GM18511 (cell line): ENCODE results near the gene KAT6B.
"Not testable (repeated sequence)": the region's sequence is repeated elsewhere in the genome, so short reads cannot be mapped to it uniquely, and the experiment has no call there.

ENCODE experiments used
- ATAC-seq: cut with Tn5 transposase; IDR thresholded peaks from one replicate; pipeline ENCODE4 v1.9.1; 2021; ENCODE audit warnings: mild to moderate bottlenecking, moderate library complexity; ENCODE audit not compliant: unreplicated experiment

The KAT6B gene

DNA sequence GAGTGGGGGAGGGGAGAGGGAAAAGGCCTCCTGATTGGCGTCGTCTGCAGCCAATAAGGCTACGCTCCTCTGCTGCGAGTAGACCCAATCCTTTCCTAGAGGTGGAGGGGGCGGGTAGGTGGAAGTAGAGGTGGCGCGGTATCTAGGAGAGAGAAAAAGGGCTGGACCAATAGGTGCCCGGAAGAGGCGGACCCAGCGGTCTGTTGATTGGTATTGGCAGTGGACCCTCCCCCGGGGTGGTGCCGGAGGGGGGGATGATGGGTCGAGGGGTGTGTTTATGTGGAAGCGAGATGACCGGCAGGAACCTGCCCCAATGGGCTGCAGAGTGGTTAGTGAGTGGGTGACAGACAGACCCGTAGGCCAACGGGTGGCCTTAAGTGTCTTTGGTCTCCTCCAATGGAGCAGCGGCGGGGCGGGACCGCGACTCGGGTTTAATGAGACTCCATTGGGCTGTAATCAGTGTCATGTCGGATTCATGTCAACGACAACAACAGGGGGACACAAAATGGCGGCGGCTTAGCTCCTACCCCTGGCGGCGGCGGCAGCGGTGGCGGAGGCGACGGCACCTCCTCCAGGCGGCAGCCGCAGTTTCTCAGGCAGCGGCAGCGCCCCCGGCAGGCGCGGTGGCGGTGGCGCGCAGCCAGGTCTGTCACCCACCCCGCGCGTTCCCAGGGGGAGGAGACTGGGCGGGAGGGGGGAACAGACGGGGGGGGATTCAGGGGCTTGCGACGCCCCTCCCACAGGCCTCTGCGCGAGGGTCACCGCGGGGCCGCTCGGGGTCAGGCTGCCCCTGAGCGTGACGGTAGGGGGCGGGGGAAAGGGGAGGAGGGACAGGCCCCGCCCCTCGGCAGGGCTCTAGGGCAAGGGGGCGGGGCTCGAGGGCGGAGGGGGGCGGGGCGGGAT is at the start of gene KAT6B:
Gene KAT6B (plus strand): TSS at position 459 of the 903 bp plus-strand sequence. CDS start 16,258 bp downstream, outside the sequence.
- peak; percentile 91 for ATAC-seq

DNA sequence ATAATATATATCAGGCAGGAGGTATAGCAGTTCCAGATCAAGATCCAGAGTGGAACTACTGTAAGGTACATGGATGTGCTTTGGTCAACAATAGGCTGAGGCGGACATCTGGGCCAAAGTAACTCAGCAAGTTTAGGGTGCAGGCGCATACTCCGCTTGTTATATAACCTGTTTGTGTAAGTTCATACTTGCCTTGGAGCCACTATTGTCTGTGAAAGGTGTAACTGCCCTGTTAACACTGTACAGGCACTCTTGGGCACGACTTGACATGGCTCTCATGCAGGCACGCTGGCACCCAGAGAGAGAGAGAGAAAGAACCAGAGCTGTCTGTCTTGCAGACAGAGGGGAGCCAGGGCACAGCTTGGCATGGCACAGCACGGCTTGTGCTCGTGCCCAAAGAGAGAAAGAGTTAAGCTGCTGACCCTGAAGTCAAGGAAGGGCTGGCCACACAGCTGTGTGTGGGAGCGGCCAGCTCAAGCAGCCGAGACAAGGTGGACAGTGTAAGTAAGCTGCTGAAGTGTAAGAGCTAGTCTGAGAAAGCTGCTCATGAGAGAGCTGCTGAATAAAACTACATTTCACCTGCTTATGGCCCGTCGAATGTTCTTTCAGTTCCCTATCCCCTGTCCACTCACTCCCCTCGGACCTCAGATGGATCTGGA is 47.8 kb upstream of the KAT6B start:
- ATAC-seq: no peak

DNA sequence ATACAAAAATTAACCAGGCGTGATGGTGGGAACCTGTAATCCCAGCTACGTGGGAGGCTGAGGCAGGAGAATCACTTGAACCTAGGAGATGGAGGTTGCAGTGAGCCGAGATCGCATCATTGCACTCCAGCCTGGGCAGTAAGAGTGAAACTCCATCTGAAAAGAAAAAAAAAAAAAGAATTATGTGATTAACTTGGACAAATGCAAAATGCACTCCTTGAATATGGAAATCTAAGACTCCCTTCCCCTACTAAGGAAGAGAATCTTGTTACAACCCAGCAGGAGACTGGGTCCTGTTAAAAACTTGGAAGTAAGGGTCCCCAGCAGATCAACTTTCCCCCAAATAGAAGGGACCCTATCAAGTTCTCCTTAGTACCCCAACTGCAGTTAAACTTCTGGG is 44.5 kb upstream of the KAT6B start:
- not testable (repeated sequence) for ATAC-seq

DNA sequence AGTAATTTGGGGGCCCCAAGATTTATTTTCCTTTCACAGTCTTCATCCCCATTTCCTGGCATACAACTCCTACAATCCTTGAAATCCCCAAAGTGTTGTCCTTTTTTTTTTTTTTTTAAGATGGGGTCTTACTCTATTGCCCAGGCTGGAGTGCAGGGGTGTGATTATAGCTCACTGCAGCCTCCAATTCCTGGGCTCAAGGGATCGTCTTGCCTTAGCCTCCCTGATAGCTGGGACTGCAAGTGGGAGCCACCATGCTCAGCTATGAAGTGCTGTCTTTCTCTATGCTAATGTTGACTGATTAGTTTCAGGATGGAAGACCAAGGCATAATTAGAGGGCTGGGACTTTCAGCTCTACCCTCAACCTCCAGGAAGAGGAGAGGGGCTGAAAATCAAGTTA is 41.9 kb upstream of the KAT6B start:
- no peak for ATAC-seq

DNA sequence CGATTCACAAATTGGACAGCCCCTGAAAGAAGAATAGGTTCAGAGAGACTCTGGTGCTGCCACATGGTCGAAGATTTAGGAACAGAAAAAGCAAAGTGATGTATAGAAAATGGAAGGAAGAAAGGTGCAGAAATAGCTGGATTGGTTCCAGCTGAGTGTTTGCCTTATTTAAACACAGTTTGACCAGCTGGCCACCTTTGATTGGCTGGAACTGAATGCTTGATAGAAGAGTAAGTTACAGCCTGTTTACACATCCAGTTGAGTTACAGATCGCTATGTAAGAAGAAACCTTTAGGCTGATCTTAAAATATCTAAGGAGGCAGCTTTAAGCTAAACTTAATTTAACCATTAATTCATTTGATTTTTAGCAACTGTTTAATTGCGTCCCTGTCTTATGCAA is 40.3 kb upstream of the KAT6B start:
- ATAC-seq: no peak

DNA sequence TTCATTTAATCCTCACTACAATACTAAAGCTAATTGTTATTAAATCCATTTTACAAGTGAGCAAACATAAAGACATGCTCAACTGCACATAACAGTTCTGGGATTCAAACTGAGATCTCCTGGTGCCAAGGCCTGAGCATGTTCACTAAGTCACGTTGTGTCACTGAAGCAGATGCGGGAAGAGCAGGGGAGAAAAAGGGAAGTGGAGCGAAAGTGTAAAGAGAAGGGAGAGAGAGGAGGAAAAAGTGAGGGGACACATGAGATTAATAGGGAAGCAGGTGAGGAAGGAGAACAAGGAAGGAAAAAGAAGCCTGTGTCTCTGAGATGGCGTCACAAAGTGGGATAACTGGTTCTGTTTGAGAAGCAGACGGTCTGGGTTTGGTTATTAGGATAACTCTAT is 38.9 kb upstream of the KAT6B start:
- no peak for ATAC-seq

DNA sequence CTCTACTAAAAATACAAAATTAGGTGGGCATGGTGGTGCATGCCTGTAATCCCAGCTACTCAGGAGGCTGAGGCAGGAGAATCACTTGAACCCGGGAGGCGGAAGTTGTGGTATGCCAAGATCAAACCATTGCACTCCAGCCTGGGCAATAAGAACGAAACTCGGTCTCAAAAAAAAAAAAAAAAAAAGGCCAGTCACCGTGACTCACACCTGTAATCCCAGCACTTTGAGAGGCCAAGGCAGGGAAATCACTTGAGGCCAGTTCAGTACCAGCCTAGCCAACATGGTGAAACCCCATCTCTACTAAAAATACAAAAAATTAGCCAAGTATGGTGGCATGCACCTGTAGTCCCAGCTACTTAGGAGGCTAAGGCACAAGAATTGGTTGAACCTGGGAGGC is 34.4 kb upstream of the KAT6B start:
- not testable (repeated sequence) for ATAC-seq

DNA sequence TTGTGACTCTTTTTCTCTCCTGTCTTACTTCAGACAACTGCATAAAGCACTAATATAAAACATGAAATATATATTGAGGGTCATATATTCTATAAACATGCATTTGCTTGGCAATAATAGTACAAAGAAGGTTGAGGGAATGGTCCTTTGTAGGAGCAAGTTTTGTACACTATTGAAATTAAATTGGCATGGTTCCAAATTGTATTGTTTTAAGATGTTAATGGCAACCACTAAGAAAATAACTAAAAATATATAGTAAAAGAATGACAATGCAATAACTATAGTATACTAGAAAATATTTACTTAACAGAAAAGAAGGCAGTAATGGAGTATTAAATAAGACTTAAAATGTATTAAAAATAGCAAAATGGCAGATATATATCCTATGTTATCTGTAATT is 33.7 kb upstream of the KAT6B start:
- ATAC-seq: no peak

DNA sequence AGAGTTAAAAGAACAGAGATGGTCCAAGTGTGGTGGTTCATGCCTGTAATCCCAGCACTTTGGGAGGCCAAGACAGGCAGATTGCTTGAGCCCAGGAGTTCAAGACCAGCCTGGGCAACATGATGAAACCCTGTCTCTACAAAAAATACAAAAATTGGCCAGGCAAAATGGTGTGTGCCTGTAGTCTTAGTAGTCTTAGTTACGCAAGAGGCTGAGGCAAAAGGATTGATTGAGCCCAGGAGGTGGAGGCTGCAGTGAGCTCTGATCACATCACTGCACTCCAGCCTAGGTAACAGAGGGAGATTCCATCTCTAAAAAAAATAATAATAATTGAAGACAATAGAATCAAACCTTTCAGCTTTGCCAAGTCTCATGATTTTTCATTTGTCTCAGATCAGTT is 33.2 kb upstream of the KAT6B start:
- not testable (repeated sequence) for ATAC-seq

DNA sequence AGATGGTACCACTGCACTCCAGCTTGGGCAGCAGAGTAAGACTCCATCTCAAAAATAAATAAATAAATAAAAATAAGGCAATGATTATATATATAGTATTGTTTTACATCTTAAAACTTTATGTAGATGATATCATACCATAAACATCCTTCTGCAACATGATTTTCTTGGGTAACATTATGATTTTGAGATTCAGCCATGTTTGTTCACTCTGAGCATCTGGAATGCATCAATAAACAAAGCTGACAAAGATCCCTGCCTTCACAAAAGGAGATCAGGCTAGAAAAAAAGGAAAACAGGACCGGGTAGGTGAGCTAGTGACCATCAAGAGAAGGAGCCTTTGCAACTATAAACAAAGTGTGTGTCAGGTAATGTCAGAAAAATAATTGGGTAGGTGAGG is 31.9 kb upstream of the KAT6B start:
- no peak for ATAC-seq

DNA sequence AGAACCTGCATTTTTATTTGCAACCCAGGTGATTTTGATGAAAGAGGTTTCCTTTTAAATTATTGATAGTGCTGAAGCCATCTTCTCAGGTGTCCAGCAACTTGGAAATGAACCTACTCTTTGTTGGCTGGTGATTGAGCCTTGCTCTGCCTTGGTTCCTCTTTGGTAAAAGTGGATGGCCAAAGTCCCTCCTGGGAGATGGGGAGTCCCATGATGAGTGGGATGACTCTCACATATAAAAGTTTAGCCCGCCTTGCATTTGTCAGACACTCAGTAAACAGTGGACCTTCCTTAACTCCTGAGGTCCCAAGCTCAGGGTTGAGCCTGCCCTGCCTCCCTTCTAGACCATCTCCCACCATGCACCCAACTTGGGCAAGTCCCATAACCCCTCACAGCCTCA is 28.9 kb upstream of the KAT6B start:
- ATAC-seq: no peak

DNA sequence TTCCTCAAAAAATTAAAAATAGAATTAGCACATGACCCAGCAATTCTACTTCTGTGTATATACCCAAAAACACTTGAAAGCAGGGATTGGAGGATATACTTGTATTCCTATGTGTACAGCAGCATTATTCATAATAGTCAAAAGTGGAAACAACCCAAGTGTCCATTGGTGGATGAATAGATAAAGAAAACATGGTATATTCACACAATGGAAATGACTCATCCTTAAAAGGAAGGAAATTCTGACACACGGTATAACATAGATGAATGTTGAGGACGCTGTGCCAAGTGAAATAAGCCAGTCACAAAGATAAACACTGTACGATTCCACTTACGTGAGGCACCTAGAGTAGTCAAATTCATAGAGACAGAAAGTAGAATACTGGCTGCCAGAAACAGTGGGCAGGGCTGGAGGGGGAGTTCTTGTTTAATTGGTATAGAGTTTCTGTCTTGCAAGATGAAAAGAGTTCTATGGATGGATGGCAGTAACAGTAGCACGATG is 26.6 kb upstream of the KAT6B start:
- no peak for ATAC-seq

DNA sequence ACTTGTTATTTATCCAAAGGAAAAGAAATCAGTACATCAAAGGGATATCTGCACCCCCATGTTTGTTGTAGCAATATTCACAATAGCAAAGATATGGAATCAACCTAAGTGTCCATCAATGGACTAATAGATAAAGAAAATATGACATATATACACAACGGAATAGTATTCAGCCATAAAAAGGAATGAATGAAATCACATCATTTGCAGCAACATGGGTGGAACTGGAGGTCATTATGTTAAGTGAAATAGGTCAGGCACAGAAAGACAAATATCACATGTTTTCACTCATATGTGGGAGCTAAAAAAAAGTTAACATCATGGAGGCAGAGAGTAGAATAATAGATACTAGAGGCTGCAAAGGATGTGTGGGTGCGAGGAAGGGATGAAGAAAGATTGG is 25.0 kb upstream of the KAT6B start:
- no peak for ATAC-seq

DNA sequence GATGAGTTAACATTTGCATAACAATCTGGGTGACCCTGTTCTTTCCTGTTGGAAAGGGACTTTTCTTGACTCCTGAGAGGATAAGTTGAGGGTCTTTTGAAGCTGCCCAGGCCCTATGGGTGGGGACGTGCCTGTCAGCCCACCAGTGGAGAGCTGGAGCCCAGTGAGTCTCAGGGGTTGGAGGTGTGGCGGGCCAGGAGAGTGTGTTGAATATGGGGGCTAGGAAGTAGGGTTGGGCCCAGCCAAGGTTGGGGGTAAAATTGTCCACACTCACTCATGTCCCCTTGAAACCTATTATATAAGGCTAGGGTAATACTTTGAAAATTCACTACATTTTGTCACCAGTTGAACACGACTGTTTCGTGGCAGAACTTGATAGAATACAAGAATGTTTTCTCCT is 17.9 kb upstream of the KAT6B start:
- no peak for ATAC-seq

DNA sequence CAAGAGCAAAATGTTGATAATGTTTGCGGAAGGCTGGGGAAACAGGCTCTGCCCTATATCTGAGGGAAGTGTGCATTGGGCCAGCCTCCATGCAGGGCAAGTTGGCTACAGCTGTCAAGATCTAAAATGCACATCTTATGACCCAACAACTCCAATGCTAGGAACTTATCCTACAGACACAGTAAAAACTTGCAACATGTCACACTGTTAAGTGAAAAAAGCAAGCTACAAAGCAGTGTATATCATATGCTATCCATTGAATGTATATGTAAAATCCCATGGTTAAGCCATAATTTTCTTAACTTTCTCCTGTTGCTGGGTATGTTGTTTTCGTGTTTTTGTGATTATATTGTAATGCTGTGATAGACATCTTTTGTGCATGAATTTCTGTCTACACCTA is 16.3 kb upstream of the KAT6B start:
- no peak for ATAC-seq

DNA sequence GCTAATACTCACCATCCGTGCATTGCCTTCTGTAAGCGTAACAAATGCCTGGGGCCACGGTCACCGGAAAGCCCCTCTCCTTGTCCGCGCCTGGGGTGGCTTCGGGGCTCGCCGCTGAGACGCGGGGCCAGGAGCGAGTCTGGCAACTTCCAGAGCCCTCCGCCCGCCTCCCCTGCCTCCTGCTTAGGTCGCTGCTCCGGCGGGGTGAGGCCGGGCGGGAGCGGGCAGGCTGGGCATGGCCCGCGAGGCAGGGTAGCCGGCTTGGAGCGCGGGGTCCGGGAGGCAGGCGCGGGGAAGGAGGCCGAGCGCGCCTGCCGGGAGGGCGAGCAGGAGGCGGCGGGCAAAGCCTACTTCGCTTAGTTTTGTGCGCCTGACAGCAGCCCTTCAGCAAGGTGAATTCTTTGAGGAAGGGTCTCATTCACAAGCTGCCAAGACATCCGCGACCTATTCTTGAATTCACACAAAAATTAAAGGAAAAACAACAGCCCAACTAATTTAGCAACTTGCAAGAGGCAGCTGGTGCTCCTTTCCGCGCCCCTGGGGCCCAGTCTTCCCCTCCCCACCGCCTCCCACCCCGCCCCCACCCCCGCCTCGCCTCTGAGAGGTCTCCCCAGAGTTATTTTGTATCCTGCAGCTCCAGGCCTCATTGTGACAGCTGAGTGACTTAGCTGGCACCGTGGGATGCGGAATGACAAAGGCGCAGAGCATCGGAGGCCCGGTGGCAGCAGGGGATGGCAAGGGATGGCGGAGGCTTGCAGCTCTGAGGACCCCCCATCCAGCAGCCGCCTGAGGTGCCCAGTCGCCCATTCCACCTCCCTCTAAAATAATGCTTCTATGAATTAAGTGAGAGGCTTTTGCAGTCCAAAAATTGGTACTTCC is 12.8 kb upstream of the KAT6B start:
- no peak for ATAC-seq

DNA sequence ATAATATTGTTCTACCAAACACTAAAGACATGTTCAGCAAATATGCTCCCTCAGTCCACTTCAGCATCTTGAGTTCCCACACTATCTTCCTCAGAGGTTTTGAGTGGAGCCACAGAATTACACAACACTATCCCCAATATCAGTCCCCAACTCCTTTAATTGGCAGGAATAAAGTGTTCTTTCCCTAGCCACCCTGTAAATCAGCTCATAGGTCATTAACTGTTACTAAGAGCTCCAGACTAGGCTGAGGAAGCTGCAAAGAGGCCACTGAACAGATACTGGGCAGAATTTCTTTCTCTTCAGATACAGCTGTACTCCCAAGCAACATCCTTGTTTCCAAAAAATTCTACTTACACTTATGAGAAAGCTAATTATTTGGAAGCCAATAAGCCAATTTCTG is 11.6 kb upstream of the KAT6B start:
- no peak for ATAC-seq

DNA sequence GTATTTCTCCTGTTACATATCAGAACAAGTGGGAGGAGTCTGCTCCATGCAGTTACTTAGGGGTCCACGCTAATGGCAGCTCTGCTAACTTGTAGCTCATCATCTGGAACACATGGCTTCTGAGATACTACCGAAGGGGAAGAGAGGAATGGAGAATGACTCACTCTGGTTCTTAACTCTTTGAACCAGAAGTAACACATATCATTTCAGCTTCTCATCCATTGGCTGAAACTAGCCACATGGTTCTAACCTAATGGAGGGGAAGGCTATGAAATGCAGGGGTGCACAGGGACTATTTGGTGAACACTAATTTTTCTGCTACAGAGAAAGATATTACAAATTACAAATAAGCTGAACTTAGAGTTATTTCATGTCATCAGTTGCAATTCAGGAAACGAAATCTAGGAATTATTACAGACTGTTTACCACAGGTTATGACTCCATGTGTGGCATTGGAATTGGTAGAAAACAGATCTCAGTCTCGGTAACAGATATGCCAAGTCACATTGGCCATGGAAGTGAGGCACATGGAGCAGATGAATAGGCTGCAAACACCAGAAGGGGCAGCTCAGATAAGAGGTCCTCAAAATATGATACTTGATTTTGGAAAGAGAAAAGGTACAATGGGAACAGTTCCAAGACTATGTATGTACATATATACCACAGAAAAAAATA is 9.4 kb upstream of the KAT6B start:
- no peak for ATAC-seq

DNA sequence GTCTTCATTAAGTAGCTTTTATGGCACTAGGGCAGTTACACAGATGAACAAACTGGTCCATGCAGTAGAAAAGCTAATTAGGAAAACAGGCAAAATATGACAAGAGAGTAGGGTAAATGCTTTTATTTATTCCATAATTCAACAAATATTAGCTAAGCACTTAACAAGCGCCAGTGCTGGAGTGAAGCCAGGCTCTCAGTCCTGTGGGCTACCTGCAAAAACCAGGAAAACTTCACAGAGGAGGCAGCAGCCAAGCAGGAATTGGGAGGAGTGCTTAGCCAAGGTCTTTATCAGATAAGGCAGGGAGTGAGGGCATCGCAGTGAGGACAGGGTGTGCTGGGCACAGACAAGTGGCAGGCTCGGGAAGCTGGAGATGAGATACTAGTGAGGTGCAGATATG is 4.9 kb upstream of the KAT6B start:
- no peak for ATAC-seq

DNA sequence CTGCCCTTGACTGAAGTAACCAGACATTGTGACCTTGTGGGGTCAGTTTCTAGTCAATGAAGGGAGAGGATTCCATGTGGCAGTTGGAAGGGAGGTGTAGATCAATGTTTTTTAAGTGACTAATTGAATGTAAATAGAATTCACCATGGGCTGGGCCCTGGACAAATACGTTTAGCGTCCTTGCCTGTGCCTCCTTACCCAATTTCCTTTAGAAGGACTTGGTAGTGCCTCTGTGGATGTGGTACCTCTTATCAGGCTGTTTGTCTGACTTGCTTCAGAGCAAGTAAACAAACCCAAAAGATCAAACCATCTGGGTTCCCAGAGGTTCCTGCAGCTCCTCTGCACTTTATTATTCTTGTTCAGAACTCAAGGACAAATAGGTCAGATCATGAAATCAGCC is 4.3 kb upstream of the KAT6B start:
- ATAC-seq: no peak
